ENCODE measurements around the gene SAMD8.

The SAMD8 gene

GRCh38 chr10:75111365-75111906 is at the start of gene SAMD8:
Gene SAMD8 (plus strand): TSS chr10:75111656. CDS start chr10:75150529, 38,873 bp downstream.
- DNase-seq (ENCODE audit: low read depth), result peak; percentile 94

DNA sequence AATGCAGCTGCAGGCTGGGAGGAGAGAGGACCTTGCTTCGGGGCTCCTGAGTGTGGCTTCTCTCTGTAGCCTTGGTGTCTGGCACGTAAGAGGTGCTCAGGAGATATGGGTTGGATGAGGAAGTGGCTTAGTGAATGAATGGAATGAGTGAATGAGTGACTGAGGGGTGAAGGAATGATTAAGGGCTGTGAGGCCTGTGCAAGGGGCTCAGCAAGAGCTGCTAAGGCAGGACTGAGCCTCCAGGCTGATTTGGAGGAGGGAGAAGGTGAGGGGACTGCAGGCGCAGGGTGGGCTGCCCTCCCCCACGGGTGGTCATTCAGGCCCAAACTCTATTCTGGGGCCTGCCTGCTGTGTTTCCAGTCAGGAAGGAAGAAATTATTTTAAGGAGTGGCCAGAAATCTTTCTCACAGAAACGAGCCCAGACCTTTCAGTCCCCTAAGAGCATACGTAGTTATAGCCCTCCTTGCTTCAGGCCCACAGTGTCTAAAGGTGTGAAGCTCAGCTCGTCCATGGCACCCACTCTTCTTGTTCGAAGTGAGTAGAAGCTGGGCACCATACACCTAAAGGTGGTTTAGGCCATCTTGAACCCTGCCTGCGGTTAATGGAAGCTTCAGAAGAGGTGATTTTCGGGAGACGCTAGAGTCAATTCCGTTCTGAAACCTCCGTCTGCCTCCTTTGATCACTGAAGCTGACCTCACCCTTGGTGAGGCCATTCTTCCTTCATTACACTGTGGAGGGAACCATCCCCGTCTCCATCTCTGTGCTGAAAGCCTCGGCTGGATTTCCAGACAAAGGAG is 49.5 kb upstream of the SAMD8 start:
- DNase-seq (ENCODE audit: low read depth), result no peak

- DNase-seq (ENCODE audit: low read depth), result no peak
Measured at GRCh38 chr10:75062506-75063299, 48.8 kb upstream of the SAMD8 start.

GRCh38 chr10:75063461-75064230 is 47.8 kb upstream of the SAMD8 start:
- DNase-seq (ENCODE audit: low read depth), result no peak

DNA sequence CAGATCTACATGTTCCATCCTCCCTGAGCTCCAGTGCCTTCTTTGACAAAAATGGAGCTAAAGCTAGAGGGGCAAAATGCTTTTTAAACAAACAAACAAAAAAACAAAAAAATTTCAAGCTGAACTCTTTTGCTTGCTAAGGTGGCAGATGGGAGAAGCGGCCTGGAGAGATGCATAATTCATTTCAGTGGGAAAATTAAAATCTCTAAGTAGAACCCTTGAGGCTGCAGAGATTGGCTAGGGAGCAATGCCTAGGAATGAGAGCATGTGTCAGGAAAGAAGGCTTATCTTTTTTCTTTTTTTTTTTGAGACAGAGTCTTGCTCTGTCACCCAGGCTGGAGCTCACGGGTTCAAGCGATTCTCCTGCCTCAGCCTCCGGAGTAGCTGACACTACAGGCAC is 46.4 kb upstream of the SAMD8 start:
- DNase-seq (ENCODE audit: low read depth), result no peak

DNA sequence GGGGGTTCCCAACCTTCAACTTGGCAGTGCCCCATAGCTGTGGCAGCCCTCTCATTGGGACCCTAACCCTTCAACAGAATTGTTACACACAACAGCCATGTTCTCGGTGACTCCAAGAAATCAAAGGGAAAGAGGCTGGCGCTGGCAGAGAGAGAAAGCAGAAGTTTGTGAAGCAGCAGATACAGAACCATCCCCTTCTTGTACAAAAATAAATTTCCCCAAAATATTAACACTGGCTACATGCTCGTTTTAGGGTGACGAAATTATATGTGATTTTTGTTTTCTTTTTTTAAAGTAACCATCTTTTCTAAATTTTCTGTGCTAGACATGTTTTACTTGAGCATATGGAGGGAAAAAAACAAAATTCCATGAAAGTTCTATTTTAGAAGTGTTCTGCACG is 45.2 kb upstream of the SAMD8 start:
- no peak for DNase-seq (ENCODE audit: low read depth)

- DNase-seq (ENCODE audit: low read depth), result no peak
Measured at GRCh38 chr10:75067272-75067671, 44.2 kb upstream of the SAMD8 start.

GRCh38 chr10:75068523-75068922 is 42.9 kb upstream of the SAMD8 start:
- DNase-seq (ENCODE audit: low read depth), result no peak

DNA sequence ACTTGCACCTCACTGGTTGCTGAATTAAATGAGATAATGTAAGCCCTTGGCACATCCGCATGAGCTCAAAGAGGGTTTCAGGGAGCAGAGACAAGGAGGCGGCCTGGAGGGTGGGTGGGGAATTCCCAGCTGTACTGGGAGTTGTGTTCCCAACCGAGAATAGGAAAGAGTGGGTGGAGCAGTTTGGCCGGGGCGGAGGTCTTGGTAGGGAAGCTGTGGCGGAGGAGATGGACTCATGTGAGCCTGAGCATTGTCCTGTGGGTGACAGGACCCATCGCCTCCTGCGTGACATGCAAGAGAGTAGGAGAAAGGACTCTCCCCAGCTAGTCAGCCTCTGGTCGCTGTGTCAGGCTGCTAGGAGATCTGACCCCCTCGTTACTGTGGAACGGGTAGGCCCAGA is 41.0 kb upstream of the SAMD8 start:
- DNase-seq (ENCODE audit: low read depth), result no peak

- no peak for DNase-seq (ENCODE audit: low read depth)
Measured at GRCh38 chr10:75070961-75071428, 40.5 kb upstream of the SAMD8 start.

DNA sequence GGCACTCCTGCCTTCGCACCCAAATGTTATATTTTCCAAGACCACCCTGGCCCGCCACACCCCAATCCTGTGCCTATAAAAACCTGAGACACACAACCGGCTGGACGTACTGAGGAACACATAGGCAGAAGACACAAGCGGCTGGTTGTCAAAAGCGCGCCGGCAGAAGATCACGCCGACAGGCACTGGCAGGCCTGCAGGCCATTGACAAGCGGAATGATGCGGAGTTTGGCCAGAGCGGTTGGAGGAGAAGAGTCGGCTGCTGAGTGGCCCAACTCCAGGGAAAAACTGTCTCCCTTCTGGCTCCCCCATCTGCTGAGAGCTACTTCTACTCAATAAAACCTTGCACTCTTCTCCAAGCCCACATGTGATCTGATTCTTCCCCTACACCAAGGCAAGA is 39.7 kb upstream of the SAMD8 start:
- no peak for DNase-seq (ENCODE audit: low read depth)

- no peak for DNase-seq (ENCODE audit: low read depth)
Measured at GRCh38 chr10:75072727-75073126, 38.7 kb upstream of the SAMD8 start.

GRCh38 chr10:75073442-75073841 is 38.0 kb upstream of the SAMD8 start:
- DNase-seq (ENCODE audit: low read depth), result no peak

DNA sequence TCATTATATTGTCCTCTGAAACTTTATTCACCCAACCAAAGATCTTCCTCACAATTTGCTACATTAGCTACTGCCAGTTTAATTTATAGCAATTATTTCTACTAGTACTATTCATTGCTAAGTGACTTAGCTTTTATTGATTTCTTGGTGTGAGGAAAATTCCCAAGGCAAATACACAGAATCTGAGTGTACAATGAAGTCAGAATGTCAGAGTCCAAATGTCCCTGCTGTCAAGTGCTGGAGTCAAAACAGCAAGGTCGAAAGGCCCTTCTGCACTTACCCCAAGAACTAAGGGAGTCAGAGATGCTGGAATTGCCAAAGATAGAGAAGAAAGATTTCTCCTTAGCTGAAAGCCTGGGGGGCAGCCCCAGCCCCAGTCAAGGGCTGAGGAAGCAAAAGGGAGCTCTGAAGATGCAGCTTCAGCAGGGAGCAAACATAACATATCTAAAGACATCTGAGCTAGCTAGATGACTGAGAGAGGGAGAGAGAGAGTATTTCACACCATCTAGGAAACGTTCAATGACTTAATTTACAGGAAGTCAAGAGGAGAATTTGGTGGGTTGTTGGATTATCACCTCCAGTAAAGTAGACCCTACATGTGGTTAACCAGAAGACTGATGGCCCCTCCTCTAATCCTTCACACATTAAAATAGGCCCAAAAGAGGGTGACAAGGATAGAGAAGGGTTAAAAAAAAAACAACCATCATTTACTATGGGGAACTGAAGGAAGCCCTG is 36.6 kb upstream of the SAMD8 start:
- no peak for DNase-seq (ENCODE audit: low read depth)

DNA sequence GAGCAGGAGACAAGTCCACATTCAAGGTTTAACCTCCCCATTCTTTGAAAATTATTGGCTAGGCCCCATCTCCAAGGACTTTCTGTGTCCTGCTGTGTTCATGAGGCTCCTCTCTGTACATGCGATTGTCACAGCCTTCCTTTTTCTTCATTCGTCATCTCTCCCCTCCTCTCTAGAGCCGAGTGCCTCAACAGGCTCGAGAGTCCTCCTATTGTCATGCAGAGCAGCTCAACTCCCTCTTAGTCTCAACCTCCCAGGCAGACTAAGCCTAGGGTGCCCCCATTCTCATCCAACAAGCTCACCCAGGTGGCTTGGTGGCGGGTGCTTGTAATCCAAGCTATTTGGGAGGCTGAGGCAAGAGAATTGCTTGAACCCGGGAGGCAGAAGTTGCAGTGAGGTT is 35.1 kb upstream of the SAMD8 start:
- no peak for DNase-seq (ENCODE audit: low read depth)

- no peak for DNase-seq (ENCODE audit: low read depth)
Measured at GRCh38 chr10:75079436-75080083, 31.9 kb upstream of the SAMD8 start.

GRCh38 chr10:75080554-75080953 is 30.9 kb upstream of the SAMD8 start:
- no peak for DNase-seq (ENCODE audit: low read depth)

DNA sequence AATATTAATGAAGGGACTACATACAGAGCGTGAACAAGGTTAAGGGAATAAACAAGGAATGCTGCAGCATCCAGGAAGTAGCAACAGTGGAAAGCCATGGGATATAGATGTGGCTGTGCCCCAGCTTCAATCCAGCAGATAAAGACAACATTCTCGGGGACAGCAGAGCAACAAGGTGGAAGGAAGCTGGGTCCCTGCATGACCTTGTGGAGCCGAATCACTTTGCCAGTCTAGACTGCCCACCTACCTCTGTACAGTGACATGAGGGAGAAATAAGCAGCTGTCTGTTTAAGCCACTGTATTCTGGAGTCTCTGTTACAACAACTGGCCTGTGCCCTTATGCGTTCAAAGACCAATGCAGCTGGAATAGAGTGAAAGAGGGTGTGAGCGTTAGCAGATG is 30.1 kb upstream of the SAMD8 start:
- no peak for DNase-seq (ENCODE audit: low read depth)

GRCh38 chr10:75083972-75084833 is 27.3 kb upstream of the SAMD8 start:
- no peak for DNase-seq (ENCODE audit: low read depth)

- DNase-seq (ENCODE audit: low read depth), result no peak
Measured at GRCh38 chr10:75084834-75085384, 26.5 kb upstream of the SAMD8 start.
